GM15510 (cell line): ENCODE data around the gene SPATA1.

ENCODE experiments used
- POLR2A ChIP-seq: IDR thresholded peaks from 3 replicates; pipeline ENCODE4 v1.6.1; 2011; ENCODE audit warnings: borderline replicate concordance; ENCODE audit not compliant: insufficient read length; ENCODE audit errors: extremely low read depth

The SPATA1 gene

GRCh38 chr1:84603941-84604830 is 98.0 kb downstream of the SPATA1 start:
- no peak for TF ChIP-seq POLR2A

DNA sequence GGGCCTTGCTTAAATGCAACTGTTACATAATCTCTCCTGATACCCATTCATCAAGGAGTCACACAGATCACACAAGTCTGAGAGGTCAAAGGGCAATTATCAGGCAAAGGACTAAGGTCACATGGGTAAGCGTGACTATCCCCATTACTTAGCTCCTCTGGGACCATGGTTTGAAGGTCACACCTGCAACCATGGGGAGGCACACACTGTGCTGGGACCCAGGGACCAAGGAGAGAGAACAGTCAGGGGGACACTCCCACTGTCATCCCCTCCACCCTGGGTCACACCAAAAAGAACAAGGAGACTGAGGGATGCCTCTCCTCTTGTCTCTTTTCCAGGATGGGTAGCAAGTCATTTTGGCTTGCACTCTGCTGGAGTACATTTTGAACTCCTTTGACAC is 99.0 kb downstream of the SPATA1 start:
- TF ChIP-seq POLR2A: no peak

GRCh38 chr1:84606977-84607376 is 100.8 kb downstream of the SPATA1 start:
- TF ChIP-seq POLR2A: no peak

GRCh38 chr1:84611091-84611490 is 104.9 kb downstream of the SPATA1 start:
- no peak for TF ChIP-seq POLR2A

- no peak for TF ChIP-seq POLR2A
These were observed 105.6 kb downstream of the SPATA1 start for GRCh38 chr1:84611796-84612195.

DNA sequence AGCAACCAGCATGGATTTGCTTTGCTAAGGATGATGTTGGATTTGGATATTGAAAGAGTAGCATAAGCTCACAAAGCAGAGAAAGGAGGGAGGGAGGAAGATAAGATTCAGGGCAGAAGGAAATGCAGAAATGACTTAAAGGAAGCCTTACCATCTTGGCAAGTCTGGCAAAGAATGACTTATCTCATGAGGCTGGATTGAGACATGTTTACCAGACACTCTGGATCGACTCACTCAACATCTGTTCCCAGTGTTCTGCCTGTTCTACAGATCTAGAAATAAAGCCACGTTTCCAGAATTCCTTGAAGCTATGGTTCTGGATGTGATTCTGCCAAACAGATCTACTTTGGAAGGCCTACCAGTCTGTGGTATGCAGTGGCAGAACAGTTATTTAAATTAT is 106.8 kb downstream of the SPATA1 start:
- TF ChIP-seq POLR2A: no peak

DNA sequence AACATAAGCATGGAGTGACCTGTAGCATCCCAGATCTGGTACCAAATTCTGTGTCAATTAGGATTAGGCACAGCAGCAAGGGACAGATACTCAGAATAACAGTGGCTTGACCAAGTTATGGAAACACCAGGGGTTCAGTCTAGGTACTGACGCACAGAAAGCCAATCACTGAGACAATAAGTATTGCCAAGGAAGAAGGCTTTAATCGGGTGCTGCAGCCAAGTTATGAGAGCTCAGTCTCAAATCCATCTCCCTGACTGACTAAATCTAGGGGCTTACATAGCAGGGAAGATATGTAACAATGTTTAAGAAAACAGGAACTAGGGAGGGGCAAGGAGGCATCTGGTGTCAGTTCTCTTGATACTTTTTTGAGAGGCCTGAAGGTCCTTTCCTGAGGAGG is 107.7 kb downstream of the SPATA1 start:
- no peak for TF ChIP-seq POLR2A

DNA sequence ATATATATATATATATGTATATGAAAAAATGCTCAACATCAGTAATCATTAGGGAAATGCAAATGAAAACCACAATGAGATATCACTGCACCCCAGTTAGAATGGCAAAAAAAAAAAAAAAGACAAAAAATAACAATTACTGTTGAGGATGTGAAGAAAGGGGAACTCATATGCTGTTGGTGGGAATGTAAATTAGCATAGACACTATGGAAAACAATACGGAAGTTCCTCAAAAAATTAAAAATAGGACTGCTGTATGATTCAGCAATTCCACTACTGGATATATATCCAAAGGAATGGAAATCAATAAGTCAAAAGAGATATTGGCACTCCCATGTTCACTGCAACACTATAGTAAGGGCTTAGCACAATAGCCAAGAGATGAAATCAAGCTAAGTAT is 109.6 kb downstream of the SPATA1 start:
- TF ChIP-seq POLR2A: no peak
